A172 (cell line): ENCODE measurements around the gene ANTKMT. TPM values are rescaled to one million over a fixed set of nuclear protein-coding genes. Genes with fewer than 3 reads are reported as not detected.

Source experiments
- DNase-seq: peaks from one replicate; pipeline ENCODE4 v3.0.0-alpha.2; 2015; ENCODE audit warnings: low spot score
- total RNA-seq: library from RNA; depleted of rRNA; stranded (reverse); fragments of >200 nt; shearing (Covaris generic); gene quantifications from 2 replicates; pipeline ENCODE4 v1.2.3, GENCODE V29; 2014

ANTKMT gene
- total RNA-seq, 1 experiment from 2014 or later, result 94.2 TPM

GRCh38 chr16:726438-727290 lies 5.7 kb downstream of the ANTKMT start, which contains the start of the genes CCDC78 and HAGHL:
Gene CCDC78, minus strand, starts transcription at chr16:726443. Its CDS starts 76 bp downstream, at chr16:726367.
Gene HAGHL, plus strand, starts transcription at chr16:727106. Its CDS starts 404 bp downstream, at chr16:727510.
- no peak for DNase-seq

- no peak for DNase-seq
Measured at GRCh38 chr16:727291-727977, 6.5 kb downstream of the ANTKMT start.

- DNase-seq, result peak; percentile 83
Measured at GRCh38 chr16:728131-728889, 7.4 kb downstream of the ANTKMT start.

- DNase-seq, result no peak
Measured at GRCh38 chr16:728890-729744, 8.2 kb downstream of the ANTKMT start.

- DNase-seq, result no peak
Measured at GRCh38 chr16:729768-730665, 9.1 kb downstream of the ANTKMT start.

GRCh38 chr16:730666-731509 lies 9.9 kb downstream of the ANTKMT start:
- DNase-seq, result no peak

- DNase-seq, result no peak
Measured at GRCh38 chr16:732332-732731, 11.4 kb downstream of the ANTKMT start.

- DNase-seq, result peak; percentile 49
Measured at GRCh38 chr16:732936-733335, 12.0 kb downstream of the ANTKMT start.

- DNase-seq, result no peak
Measured at GRCh38 chr16:733382-734207, 12.6 kb downstream of the ANTKMT start.

GRCh38 chr16:734208-734980 lies 13.4 kb downstream of the ANTKMT start:
- no peak for DNase-seq

GRCh38 chr16:734981-735881 lies 14.3 kb downstream of the ANTKMT start:
- no peak for DNase-seq

GRCh38 chr16:735982-736453 lies 15.1 kb downstream of the ANTKMT start:
- DNase-seq, result no peak

- no peak for DNase-seq
Measured at GRCh38 chr16:736936-737481, 16.1 kb downstream of the ANTKMT start.

- DNase-seq, result no peak
Measured at GRCh38 chr16:739560-740458, 18.9 kb downstream of the ANTKMT start.

- DNase-seq, result no peak
Measured at GRCh38 chr16:740459-740763, 19.5 kb downstream of the ANTKMT start.
